GM23338 (cell line): ENCODE results near the gene AHI1.

Experiments used
- CREB1 ChIP-seq: fragments of 250-450 bp; sonication (Bioruptor Pico); IDR thresholded peaks from 2 replicates; pipeline ENCODE4 v1.5.0; 2020; ENCODE audit warnings: low read depth, mild to moderate bottlenecking, moderate library complexity
- JUNB ChIP-seq: IDR thresholded peaks from one replicate; pipeline ENCODE4 v1.6.1; 2016; ENCODE audit warnings: antibody characterized with exemption; ENCODE audit not compliant: unreplicated experiment
- POLR2AphosphoS5 ChIP-seq: IDR thresholded peaks from 2 replicates; pipeline ENCODE4 v1.6.1; 2016; ENCODE audit warnings: antibody characterized with exemption, low read depth
- TF ChIP-seq, protein P1 (sequence below), 2 experiments: fragments of 200-600 bp in 1 of 2; sonication (generic) in 1 of 2; conservative IDR thresholded peaks; 2 replicates each; pipeline versions ENCODE4 v1.5.1 to v1.6.1; 2016 to 2017; ENCODE audit warnings: antibody characterized with exemption in 2 of 2, low read depth in 2 of 2, mild to moderate bottlenecking in 2 of 2, moderate library complexity in 1 of 2

DNA sequence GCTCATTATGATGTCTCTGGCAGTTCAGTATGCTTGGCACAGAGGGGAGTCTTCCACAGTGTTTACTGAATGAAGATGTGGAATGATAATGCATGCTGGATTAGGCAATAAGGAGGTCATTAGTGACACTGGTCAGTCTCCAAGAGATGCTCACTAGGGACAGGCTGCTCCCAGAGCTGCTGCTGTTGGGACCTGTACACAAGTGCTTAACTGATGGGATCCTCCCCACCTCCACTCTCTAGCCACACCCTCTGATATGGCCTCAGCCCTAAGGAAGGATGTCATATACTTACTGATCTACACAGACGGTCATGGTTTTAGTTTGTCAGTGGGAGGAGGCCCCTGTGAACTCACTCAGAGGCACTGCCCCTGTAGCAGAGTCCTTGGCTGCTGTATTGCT lies 243.1 kb downstream of the AHI1 start:
- TF ChIP-seq, protein P1, sequence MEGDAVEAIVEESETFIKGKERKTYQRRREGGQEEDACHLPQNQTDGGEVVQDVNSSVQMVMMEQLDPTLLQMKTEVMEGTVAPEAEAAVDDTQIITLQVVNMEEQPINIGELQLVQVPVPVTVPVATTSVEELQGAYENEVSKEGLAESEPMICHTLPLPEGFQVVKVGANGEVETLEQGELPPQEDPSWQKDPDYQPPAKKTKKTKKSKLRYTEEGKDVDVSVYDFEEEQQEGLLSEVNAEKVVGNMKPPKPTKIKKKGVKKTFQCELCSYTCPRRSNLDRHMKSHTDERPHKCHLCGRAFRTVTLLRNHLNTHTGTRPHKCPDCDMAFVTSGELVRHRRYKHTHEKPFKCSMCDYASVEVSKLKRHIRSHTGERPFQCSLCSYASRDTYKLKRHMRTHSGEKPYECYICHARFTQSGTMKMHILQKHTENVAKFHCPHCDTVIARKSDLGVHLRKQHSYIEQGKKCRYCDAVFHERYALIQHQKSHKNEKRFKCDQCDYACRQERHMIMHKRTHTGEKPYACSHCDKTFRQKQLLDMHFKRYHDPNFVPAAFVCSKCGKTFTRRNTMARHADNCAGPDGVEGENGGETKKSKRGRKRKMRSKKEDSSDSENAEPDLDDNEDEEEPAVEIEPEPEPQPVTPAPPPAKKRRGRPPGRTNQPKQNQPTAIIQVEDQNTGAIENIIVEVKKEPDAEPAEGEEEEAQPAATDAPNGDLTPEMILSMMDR (conservative IDR thresholded peaks at IDR 0.05; ENCODE audit: low read depth in 2 of 2): no peak
- no peak for TF ChIP-seq JUNB
- TF ChIP-seq CREB1 (CRISPR knock-in tag): no peak
- no peak for TF ChIP-seq POLR2AphosphoS5
